NCI-H69 (cell line): Measurements from ENCODE around the gene SYNJ2.

Experiments
- DNase-seq: peaks from one replicate; lab custom pipeline; 2025; lab: John Stamatoyannopoulos, UW

The SYNJ2 gene

DNA sequence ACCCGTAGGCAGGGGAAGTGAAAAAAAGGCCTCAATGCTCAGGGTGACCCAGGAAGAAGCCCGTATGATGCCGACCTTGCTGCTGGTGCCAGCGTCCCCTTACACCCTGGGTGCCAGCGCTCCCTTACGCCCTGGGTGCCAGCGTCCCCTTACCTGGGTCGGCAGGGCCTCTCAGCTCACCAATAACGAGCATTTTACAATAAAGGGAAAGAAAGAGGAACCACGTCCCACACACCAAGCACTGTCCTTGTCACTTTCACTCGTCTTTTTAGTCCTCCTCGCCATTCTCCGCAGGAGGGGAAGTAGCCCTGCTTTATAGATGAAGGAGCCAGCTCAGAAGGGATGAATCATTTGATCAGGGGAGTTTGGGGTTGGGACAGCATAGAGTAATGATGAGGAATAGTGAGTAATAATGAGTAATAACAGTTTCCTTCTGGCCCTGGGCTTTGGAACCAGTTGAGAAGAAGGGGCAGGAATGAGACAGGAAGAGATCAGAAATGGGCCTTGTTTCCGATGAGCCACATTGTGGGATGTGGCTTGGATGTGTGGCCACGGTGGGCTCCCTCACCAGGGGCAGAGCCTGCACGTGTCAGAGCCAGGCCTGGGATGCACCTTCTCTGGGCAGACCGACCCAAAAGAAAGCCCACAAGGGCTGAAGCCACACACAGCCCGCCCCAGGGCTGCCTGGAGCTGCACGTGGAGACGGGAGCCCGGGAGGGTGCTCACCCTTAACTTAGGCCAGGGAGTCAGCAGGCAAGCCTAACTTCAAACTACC, 75.7 kb downstream of the SYNJ2 start:
- no peak for DNase-seq

DNA sequence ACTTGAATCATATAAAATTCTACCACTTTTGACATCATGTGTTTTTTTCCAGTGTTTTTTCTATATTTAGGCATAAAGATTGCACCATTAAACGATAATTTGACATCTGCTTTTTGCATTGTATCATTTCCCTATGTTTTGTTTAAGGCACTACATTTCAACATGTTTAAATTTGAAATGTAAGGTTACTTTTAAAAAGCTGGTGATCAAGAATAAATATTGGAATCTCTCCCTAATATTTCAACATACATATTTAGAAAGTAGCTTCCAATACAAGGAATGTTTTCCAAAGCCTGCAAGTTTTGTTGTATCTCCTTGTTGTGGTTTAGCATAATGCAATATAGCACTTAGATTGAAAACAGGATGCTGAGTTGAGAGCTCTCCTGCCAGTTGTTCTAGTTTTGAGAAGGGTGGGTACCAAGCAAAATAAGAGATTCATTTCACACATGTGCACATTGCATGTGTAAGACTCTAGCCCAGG, 76.5 kb downstream of the SYNJ2 start:
- DNase-seq = no peak

DNA sequence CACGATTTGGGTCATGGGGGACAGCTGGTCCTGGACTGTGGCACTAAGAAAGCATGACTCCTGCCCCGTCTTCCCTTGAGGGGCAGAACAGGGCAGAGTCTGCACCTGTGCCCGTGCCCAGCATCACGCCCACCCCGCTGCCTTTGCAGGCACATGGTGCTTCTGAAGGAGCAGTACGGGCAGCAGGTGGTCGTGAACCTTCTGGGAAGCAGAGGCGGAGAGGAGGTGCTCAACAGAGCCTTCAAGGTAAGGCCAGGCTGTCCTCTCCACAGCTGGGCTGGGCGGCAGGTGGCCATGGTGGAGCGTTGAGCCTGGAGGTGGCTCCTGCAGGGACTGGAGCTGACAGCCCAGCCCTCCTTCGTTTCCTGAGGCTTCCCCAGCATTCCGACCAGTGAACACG, 77.4 kb downstream of the SYNJ2 start:
- DNase-seq = no peak

DNA sequence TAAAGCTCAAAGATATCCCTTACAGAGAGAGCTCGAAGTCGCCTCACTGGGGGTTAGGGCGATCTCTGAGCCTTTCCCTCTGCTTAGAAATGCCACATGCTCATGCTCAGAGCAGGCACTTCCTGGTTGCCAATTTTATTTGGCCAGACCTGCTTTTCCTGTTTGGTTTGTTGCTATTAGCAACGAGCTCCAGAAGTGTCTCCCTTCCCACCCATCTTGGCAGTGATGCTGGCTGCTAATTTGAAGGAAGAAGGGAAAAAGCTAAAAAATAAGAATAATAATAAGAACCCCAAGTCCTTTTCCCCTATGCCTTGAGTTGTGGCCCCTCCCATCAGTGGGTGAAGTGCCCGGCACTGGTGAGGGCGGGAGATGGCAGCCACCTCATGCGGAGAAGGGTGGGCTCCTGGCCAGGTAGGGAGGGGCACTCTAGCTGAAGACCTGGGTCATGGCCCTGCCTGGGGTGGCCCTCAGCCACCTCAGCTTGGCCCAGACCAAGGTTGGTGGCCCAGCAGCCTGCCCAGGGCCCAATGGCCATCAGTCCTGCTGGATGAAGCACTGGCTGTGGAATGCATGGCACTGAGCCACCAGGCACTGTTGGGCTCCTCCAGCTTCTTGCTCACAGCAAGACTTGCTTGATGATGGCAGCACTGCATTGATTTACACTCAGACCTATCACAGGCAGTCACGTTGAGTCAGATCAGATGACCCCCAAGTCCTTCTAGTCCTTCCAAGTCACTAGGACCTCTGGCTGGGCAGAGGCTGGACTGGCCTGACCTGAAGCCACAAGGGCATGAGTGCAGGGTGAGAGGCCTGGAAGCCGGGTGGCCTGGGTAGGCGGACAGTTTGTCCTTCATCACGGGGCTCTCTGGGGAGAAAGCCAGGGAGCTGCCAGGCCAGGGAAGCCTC, 79.0 kb downstream of the SYNJ2 start:
- peak; percentile 58 for DNase-seq

DNA sequence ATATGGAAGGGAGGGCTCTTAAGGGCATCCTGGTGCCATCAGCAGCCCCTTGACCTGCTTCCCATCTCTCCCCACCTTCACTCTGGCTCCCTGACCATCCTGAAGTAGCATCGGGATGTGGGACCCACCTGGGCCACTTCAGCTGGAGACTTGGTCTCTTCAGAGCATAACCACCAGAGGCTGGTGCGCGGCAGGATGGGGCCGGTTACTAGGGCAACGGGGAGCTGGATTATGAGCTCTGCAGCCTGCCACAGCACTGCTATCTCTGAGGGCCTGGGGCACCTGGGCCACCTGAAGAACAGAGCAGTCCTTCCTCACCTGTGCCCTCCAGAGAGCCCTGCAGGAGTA, 79.7 kb downstream of the SYNJ2 start:
- no peak for DNase-seq

- DNase-seq = no peak
Measured at GRCh38 chr6:158061709-158062461, 80.2 kb downstream of the SYNJ2 start.

DNA sequence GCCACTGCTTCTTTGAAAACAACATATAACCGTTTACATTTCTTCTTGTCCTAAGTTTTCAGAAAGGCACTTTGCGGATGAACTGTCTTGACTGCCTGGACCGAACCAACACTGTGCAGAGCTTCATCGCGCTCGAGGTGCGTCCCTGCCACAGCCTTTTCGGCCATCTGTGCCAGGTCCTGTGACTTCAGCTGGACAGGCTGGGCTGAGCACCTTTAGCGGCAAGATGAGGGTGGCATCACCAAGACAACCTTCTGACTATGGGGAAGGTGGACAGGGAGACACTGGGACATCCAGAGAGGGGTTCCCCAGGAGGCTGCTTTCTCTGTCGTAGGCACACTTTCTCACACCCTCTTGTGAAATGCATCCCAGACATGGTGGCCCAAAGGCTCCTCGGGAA, 82.1 kb downstream of the SYNJ2 start:
- DNase-seq = no peak

- DNase-seq = no peak
Measured at GRCh38 chr6:158064725-158065251, 83.1 kb downstream of the SYNJ2 start.

GRCh38 chr6:158066136-158066781, 84.6 kb downstream of the SYNJ2 start:
- DNase-seq = no peak

- no peak for DNase-seq
Measured at GRCh38 chr6:158067436-158068015, 85.9 kb downstream of the SYNJ2 start.

DNA sequence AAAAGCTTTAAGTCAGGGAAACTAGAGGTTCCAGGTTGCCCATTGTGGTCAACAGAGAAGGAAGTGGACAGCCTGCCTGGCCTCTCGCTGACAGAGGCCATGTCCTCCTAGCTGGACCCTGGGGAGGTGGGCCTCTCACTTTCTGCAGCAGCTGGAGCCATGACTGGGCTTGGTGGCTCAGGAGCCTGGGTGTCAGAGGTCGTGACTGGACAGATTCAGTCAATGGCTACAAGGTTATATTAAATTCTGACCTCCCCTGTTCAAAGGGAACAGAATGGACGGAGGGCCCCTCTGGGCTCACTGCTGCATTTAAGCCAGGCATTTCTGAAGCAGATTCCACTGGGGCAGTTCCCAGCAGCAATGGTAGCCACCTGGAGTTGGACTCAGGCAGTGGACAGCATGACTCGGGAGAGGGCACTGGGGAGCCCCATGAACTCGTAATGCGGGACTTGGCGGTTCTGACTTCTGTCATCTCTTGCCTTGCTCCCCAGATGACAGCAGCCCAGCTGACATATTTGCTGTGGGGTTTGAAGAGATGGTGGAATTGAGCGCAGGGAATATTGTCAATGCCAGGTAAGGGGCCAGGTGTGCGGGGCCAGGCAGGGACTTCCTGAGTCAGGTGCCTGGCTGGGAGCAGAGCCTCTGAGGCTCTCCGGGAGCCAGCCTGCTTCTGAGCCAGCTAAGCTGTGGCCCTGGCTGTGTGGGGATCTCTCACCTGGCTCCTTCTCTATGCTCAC, 86.7 kb downstream of the SYNJ2 start:
- no peak for DNase-seq

GRCh38 chr6:158068893-158069799, 87.5 kb downstream of the SYNJ2 start:
- peak; percentile 51 for DNase-seq

- no peak for DNase-seq
Measured at GRCh38 chr6:158069800-158070195, 88.1 kb downstream of the SYNJ2 start.

DNA sequence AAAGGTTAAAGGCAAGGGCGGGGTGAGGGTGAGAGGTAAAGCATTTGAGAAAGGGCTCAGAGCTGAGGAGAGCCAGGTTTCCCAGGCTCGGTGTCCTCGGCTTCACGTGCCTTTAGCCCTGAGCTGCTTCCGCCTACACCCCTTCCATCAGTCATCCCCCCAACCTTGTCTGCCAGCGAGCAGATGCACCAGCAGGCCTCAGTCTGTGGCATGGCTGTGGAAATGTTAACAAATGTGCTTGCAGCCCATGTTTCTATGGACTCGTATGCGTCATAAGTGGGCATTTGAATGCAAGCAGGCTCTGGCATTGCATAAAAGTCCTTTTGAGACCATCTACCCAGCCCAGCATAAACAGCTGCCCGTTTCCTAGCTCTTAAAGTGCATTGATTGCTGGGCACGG, 88.8 kb downstream of the SYNJ2 start:
- no peak for DNase-seq

- DNase-seq = no peak
Measured at GRCh38 chr6:158071121-158072082, 89.7 kb downstream of the SYNJ2 start.

DNA sequence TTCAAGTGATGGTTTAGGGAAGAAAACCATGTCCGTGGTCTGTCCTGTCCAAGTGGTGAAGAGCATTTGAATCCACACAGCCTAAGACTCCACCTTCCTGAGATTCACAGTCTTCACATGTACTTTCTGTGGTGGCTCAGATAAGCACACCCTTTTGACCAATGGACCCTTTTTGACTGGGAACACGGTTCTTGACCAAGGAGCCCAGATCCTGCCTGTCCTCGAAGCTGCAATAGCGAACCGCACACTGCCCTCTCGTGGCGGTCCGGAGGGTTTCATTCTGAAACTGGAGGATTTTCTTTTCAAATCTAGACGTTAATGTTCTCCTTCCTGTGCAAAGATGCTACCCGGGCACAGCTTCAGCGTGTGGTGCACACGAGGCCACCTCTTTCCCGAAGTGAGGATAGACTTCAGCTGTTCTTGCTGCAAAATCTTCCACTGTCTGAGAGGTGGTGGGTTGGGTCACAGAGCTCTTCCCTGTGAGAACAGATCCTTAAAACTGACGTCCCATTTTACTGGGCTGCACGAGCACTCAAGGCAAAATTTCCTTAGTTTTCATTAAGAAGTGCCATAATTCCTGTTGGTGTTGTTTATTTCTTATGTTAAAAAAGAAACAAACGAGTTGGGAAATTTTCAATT, 90.5 kb downstream of the SYNJ2 start:
- DNase-seq = peak; percentile 68

- no peak for DNase-seq
Measured at GRCh38 chr6:158073776-158074175, 92.1 kb downstream of the SYNJ2 start.

GRCh38 chr6:158076548-158076947, 94.9 kb downstream of the SYNJ2 start:
- DNase-seq = no peak
